ENCODE data around the gene DET1. TPM values are rescaled to one million over a fixed set of nuclear protein-coding genes. Genes with fewer than 3 reads are reported as not detected.

Gene DET1
- total RNA-seq, 1 experiment from 2014 or later: 6.1 TPM

DNA sequence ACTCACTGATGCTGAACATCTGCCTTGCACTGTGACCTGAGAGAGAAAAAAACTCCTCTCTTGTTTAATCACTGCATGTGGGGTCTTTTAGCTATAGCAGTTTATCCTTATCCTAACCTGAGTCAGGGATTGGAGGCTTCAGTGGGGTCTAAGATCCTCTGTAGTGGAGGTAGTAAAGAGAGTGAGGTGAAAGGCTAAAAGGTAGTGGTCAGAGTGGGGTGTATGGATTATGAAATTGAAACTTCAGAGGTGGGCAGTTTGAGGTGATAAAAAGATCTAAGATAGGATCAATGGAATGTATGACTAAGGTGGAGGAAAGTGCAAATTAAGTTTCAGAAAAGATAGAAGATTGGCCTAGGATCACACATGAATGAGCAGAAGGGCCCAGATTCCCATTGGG, 36.5 kb downstream of the DET1 start:
- peaks cover 4% of the 10 kb centered on the region for H3K4me1 Mint-ChIP-seq
- ChIA-PET CTCF (no interaction called here), POLR2A (no interaction called here)
- no peak for DNase-seq (ENCODE audit: low spot score)
- H3K4me3 Mint-ChIP-seq: no peak overlapping the region
- no peak for ATAC-seq
- TF ChIP-seq TP53 (CRISPR knock-in tag; IDR thresholded peaks at IDR 0.05): no peak
- TF ChIP-seq GRHL2 (CRISPR knock-in tag; IDR thresholded peaks at IDR 0.05; ENCODE audit: insufficient replicate concordance, severe bottlenecking): no peak
- TF ChIP-seq GTF2I (CRISPR knock-in tag; conservative IDR thresholded peaks at IDR 0.05): no peak
- TF ChIP-seq, protein P1, sequence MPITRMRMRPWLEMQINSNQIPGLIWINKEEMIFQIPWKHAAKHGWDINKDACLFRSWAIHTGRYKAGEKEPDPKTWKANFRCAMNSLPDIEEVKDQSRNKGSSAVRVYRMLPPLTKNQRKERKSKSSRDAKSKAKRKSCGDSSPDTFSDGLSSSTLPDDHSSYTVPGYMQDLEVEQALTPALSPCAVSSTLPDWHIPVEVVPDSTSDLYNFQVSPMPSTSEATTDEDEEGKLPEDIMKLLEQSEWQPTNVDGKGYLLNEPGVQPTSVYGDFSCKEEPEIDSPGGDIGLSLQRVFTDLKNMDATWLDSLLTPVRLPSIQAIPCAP (CRISPR knock-in tag; IDR thresholded peaks at IDR 0.05): no peak
- no peak for TF ChIP-seq ATF1 (CRISPR knock-in tag; IDR thresholded peaks at IDR 0.05)
- TF ChIP-seq, protein P2, sequence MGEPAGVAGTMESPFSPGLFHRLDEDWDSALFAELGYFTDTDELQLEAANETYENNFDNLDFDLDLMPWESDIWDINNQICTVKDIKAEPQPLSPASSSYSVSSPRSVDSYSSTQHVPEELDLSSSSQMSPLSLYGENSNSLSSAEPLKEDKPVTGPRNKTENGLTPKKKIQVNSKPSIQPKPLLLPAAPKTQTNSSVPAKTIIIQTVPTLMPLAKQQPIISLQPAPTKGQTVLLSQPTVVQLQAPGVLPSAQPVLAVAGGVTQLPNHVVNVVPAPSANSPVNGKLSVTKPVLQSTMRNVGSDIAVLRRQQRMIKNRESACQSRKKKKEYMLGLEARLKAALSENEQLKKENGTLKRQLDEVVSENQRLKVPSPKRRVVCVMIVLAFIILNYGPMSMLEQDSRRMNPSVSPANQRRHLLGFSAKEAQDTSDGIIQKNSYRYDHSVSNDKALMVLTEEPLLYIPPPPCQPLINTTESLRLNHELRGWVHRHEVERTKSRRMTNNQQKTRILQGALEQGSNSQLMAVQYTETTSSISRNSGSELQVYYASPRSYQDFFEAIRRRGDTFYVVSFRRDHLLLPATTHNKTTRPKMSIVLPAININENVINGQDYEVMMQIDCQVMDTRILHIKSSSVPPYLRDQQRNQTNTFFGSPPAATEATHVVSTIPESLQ (CRISPR knock-in tag; IDR thresholded peaks at IDR 0.05): no peak
- peaks cover 5% of the 10 kb centered on the region; the same call in 1 of the 2 replicates for H3K9me3 Mint-ChIP-seq
- no peak overlapping the region for H3K27ac Mint-ChIP-seq
- peaks cover 8% of the 10 kb centered on the region for H3K36me3 Mint-ChIP-seq
- H3K27me3 Mint-ChIP-seq (ENCODE audit: low read depth): peaks cover 32% of the 10 kb centered on the region

DNA sequence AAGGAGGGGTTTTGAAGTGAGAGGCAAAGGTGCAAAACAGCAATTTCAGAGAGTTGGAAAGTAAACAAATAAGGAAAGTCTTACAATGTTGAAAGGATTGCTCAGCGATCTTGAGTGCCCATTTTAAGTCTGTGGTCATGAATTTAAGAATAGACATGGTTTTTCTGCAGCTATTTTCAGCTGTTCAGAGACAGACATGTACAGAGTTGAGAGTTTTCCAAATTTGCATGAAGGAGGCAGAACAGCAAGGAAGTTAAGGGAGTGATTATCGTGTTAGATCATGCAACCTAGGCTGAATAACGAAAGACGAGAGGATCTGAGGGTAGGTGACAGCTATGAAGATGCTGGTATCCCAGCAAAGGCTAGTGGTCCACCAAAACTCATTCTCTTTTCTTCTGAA, 37.2 kb downstream of the DET1 start:
- no peak overlapping the region for H3K4me3 Mint-ChIP-seq
- H3K27ac Mint-ChIP-seq: no peak overlapping the region
- H3K36me3 Mint-ChIP-seq: peaks cover 8% of the 10 kb centered on the region
- peaks cover 10% of the 10 kb centered on the region for H3K4me1 Mint-ChIP-seq
- ChIA-PET POLR2A (no interaction called here), CTCF (interaction anchor here (1.1 kb wide), 1 partner anchor 102 kb away, joined by 3 read pairs; no protein-coding TSS in a partner anchor)
- H3K9me3 Mint-ChIP-seq: peaks cover 5% of the 10 kb centered on the region; the same call in 1 of the 2 replicates
- DNase-seq (ENCODE audit: low spot score) (no peak), ATAC-seq (no peak)
- no peak for TF ChIP-seq ZNF396 (CRISPR knock-in tag; IDR thresholded peaks at IDR 0.05; ENCODE audit: borderline replicate concordance)
- TF ChIP-seq, protein P3, sequence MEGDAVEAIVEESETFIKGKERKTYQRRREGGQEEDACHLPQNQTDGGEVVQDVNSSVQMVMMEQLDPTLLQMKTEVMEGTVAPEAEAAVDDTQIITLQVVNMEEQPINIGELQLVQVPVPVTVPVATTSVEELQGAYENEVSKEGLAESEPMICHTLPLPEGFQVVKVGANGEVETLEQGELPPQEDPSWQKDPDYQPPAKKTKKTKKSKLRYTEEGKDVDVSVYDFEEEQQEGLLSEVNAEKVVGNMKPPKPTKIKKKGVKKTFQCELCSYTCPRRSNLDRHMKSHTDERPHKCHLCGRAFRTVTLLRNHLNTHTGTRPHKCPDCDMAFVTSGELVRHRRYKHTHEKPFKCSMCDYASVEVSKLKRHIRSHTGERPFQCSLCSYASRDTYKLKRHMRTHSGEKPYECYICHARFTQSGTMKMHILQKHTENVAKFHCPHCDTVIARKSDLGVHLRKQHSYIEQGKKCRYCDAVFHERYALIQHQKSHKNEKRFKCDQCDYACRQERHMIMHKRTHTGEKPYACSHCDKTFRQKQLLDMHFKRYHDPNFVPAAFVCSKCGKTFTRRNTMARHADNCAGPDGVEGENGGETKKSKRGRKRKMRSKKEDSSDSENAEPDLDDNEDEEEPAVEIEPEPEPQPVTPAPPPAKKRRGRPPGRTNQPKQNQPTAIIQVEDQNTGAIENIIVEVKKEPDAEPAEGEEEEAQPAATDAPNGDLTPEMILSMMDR (IDR thresholded peaks at IDR 0.05): no peak
- TF ChIP-seq, protein P4, sequence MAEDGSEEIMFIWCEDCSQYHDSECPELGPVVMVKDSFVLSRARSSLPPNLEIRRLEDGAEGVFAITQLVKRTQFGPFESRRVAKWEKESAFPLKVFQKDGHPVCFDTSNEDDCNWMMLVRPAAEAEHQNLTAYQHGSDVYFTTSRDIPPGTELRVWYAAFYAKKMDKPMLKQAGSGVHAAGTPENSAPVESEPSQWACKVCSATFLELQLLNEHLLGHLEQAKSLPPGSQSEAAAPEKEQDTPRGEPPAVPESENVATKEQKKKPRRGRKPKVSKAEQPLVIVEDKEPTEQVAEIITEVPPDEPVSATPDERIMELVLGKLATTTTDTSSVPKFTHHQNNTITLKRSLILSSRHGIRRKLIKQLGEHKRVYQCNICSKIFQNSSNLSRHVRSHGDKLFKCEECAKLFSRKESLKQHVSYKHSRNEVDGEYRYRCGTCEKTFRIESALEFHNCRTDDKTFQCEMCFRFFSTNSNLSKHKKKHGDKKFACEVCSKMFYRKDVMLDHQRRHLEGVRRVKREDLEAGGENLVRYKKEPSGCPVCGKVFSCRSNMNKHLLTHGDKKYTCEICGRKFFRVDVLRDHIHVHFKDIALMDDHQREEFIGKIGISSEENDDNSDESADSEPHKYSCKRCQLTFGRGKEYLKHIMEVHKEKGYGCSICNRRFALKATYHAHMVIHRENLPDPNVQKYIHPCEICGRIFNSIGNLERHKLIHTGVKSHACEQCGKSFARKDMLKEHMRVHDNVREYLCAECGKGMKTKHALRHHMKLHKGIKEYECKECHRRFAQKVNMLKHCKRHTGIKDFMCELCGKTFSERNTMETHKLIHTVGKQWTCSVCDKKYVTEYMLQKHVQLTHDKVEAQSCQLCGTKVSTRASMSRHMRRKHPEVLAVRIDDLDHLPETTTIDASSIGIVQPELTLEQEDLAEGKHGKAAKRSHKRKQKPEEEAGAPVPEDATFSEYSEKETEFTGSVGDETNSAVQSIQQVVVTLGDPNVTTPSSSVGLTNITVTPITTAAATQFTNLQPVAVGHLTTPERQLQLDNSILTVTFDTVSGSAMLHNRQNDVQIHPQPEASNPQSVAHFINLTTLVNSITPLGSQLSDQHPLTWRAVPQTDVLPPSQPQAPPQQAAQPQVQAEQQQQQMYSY (CRISPR knock-in tag; IDR thresholded peaks at IDR 0.05): no peak
- peaks cover 38% of the 10 kb centered on the region for H3K27me3 Mint-ChIP-seq (ENCODE audit: low read depth)

DNA sequence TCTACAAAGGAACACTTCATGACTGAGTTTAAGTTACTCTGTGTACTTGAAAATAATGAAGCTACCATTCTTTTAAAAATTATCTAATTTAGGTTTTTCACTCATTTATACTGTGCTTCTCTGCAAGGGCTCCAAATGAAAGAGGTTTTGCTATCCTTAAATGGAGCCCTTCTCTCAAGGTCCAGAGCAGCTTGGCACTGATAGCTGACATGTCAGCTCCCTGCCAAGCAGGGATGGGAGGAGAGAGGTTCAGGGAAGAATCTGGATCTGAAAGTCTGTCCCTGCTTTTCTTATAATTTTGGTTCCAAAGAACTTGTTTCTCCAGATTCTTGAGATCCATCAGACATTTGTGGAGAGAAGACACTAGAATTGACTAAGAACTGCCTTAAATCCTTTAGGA, 39.9 kb downstream of the DET1 start:
- ATAC-seq (no peak), DNase-seq (ENCODE audit: low spot score) (no peak)
- Mint-ChIP-seq H3K9me3 (peaks cover 5% of the 10 kb centered on the region; the same call in 1 of the 2 replicates), H3K36me3 (peaks cover 8% of the 10 kb centered on the region), H3K27ac (no peak overlapping the region), H3K27me3 (ENCODE audit: low read depth) (peaks cover 62% of the 10 kb centered on the region), H3K4me3 (no peak overlapping the region), H3K4me1 (peaks cover 25% of the 10 kb centered on the region)
- ChIA-PET CTCF (interaction anchor here (1.3 to 1.4 kb wide), 2 partner anchors 15 to 17 kb away, joined by 3 read pairs; no protein-coding TSS in a partner anchor), POLR2A (no interaction called here)
- TF ChIP-seq, protein P5, sequence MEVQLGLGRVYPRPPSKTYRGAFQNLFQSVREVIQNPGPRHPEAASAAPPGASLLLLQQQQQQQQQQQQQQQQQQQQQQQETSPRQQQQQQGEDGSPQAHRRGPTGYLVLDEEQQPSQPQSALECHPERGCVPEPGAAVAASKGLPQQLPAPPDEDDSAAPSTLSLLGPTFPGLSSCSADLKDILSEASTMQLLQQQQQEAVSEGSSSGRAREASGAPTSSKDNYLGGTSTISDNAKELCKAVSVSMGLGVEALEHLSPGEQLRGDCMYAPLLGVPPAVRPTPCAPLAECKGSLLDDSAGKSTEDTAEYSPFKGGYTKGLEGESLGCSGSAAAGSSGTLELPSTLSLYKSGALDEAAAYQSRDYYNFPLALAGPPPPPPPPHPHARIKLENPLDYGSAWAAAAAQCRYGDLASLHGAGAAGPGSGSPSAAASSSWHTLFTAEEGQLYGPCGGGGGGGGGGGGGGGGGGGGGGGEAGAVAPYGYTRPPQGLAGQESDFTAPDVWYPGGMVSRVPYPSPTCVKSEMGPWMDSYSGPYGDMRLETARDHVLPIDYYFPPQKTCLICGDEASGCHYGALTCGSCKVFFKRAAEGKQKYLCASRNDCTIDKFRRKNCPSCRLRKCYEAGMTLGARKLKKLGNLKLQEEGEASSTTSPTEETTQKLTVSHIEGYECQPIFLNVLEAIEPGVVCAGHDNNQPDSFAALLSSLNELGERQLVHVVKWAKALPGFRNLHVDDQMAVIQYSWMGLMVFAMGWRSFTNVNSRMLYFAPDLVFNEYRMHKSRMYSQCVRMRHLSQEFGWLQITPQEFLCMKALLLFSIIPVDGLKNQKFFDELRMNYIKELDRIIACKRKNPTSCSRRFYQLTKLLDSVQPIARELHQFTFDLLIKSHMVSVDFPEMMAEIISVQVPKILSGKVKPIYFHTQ (CRISPR knock-in tag; IDR thresholded peaks at IDR 0.05): no peak
- TF ChIP-seq, protein P6, sequence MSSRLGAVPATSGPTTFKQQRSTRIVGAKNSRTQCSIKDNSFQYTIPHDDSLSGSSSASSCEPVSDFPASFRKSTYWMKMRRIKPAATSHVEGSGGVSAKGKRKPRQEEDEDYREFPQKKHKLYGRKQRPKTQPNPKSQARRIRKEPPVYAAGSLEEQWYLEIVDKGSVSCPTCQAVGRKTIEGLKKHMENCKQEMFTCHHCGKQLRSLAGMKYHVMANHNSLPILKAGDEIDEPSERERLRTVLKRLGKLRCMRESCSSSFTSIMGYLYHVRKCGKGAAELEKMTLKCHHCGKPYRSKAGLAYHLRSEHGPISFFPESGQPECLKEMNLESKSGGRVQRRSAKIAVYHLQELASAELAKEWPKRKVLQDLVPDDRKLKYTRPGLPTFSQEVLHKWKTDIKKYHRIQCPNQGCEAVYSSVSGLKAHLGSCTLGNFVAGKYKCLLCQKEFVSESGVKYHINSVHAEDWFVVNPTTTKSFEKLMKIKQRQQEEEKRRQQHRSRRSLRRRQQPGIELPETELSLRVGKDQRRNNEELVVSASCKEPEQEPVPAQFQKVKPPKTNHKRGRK (CRISPR knock-in tag; IDR thresholded peaks at IDR 0.05; ENCODE audit: borderline replicate concordance): no peak
- no peak for TF ChIP-seq ZNF232 (CRISPR knock-in tag; IDR thresholded peaks at IDR 0.05)
- TF ChIP-seq RORB (CRISPR knock-in tag; IDR thresholded peaks at IDR 0.05): no peak
- no peak for TF ChIP-seq SOX15 (CRISPR knock-in tag; IDR thresholded peaks at IDR 0.05)
- TF ChIP-seq, protein P7, sequence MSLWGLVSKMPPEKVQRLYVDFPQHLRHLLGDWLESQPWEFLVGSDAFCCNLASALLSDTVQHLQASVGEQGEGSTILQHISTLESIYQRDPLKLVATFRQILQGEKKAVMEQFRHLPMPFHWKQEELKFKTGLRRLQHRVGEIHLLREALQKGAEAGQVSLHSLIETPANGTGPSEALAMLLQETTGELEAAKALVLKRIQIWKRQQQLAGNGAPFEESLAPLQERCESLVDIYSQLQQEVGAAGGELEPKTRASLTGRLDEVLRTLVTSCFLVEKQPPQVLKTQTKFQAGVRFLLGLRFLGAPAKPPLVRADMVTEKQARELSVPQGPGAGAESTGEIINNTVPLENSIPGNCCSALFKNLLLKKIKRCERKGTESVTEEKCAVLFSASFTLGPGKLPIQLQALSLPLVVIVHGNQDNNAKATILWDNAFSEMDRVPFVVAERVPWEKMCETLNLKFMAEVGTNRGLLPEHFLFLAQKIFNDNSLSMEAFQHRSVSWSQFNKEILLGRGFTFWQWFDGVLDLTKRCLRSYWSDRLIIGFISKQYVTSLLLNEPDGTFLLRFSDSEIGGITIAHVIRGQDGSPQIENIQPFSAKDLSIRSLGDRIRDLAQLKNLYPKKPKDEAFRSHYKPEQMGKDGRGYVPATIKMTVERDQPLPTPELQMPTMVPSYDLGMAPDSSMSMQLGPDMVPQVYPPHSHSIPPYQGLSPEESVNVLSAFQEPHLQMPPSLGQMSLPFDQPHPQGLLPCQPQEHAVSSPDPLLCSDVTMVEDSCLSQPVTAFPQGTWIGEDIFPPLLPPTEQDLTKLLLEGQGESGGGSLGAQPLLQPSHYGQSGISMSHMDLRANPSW (CRISPR knock-in tag; conservative IDR thresholded peaks at IDR 0.05; ENCODE audit: low read depth): no peak
- TF ChIP-seq GABPB1 (CRISPR knock-in tag; IDR thresholded peaks at IDR 0.05): no peak
- no peak for TF ChIP-seq ZNF396 (CRISPR knock-in tag; IDR thresholded peaks at IDR 0.05; ENCODE audit: borderline replicate concordance)
